Mucosa of descending colon (tissue), 3 donors: ENCODE results near the gene MEGF11. TPM values are rescaled to one million over a fixed set of nuclear protein-coding genes. Genes with fewer than 3 reads are reported as not detected.
A peak's percentile ranks its signal among the peaks of the same experiment; 100 is the strongest.
"Not testable (repeated sequence)": the region's sequence is repeated elsewhere in the genome, so short reads cannot be mapped to it uniquely, and the experiment has no call there.

Experiments
- ATAC-seq: fragments of 200-7000 bp; cut with Tn5 transposase; one replicate; pipeline ENCODE4 v1.9.1; 2020; ENCODE audit warnings: mild to moderate bottlenecking, moderate library complexity
- DNase-seq, 3 donors: peaks; one replicate each; pipeline ENCODE4 v3.0.0-alpha.2; 2020
- H3K36me3 ChIP-seq: fragments of 200-600 bp; one replicate; pipeline ENCODE4 v1.8.0; 2021; ENCODE audit warnings: low read depth, mild to moderate bottlenecking
- H3K4me1 ChIP-seq: fragments of 200-600 bp; one replicate; pipeline ENCODE4 v1.8.0; 2021; ENCODE audit warnings: low read depth, mild to moderate bottlenecking
- H3K4me3 ChIP-seq: fragments of 200-600 bp; one replicate; pipeline ENCODE4 v1.8.0; 2021; ENCODE audit warnings: mild to moderate bottlenecking
- H3K9me3 ChIP-seq: fragments of 200-600 bp; one replicate; pipeline ENCODE4 v1.8.0; 2021; ENCODE audit warnings: mild to moderate bottlenecking
- CTCF ChIP-seq: fragments of 200-600 bp; IDR thresholded peaks from one replicate; pipeline ENCODE4 v1.8.0; 2022; ENCODE audit warnings: antibody characterized with exemption, mild to moderate bottlenecking
- intact Hi-C, 2 donors: fragments of 100-400 bp; cut with DNase I in 1 of 2; cut with micrococcal nuclease in 1 of 2; formaldehyde crosslinking; loops; one replicate each; pipeline versions ENCODE4 v1.11.0 to v1.11.1; 2022; cut with DNase I, micrococcal nuclease
- total RNA-seq, 3 donors: library from RNA; stranded (reverse); fragmentation: NEBNext Ultra II Directional in 2 of 3; extraction: Animal tissue kit (Norgen Biotek cat#: 25700) in 2 of 3; gene quantifications; one replicate each; pipeline versions ENCODE4 v1.2.1 to v1.2.4, GENCODE V29; 2021 to 2023
- donor health status: DM: no; HTN: no; CAD: no; lungs with moderate emphysema.
- donor health status: DM: no; HTN: no; CAD: no.
- donor health status: DM: no; HTN: yes; CAD: no.

MEGF11 gene
- total RNA-seq, 3 donors from 2014 or later = 0.12 to 0.29 (median 0.19) TPM

GRCh38 chr15:66269326-66270090 is 16.0 kb upstream of the MEGF11 start:
- H3K36me3 ChIP-seq = no peaks in the 10 kb centered on the region
- H3K9me3 ChIP-seq = no peaks in the 10 kb centered on the region
- intact Hi-C loops = no loop called here
- H3K4me1 ChIP-seq = no peaks in the 10 kb centered on the region
- peak in 1 of 3 donors; percentile 68 for DNase-seq
- no peak overlapping the region for H3K4me3 ChIP-seq
- peak; percentile 99 for ATAC-seq
- no peak for TF ChIP-seq CTCF

- TF ChIP-seq CTCF = no peak
- no peak for ATAC-seq
- intact Hi-C loops = no loop called here
- H3K9me3 ChIP-seq = no peaks in the 10 kb centered on the region
- DNase-seq = no peak
- no peak overlapping the region for H3K4me3 ChIP-seq
- no peaks in the 10 kb centered on the region for H3K4me1 ChIP-seq
- H3K36me3 ChIP-seq = no peaks in the 10 kb centered on the region
Measured at GRCh38 chr15:66264859-66265513, 11.4 kb upstream of the MEGF11 start.

- H3K36me3 ChIP-seq, H3K9me3 ChIP-seq, intact Hi-C loops, H3K4me1 ChIP-seq, DNase-seq, H3K4me3 ChIP-seq, ATAC-seq: not testable (repeated sequence)
Measured at GRCh38 chr15:66262837-66263236, 9.3 kb upstream of the MEGF11 start.

GRCh38 chr15:66261056-66261455 is 7.5 kb upstream of the MEGF11 start:
- TF ChIP-seq CTCF = no peak
- ATAC-seq (no peak), DNase-seq (no peak)
- no peaks in the 10 kb centered on the region for H3K9me3 ChIP-seq
- intact Hi-C loops = no loop called here
- no peak overlapping the region for H3K4me3 ChIP-seq
- H3K36me3 ChIP-seq = no peaks in the 10 kb centered on the region
- H3K4me1 ChIP-seq = no peaks in the 10 kb centered on the region

- no peak for TF ChIP-seq CTCF
- ATAC-seq = no peak
Measured at GRCh38 chr15:66256692-66257091, 3.1 kb upstream of the MEGF11 start.

GRCh38 chr15:66254951-66255676 is 1.6 kb upstream of the MEGF11 start:
- intact Hi-C loops = no loop called here
- ATAC-seq (no peak), DNase-seq (no peak)
- TF ChIP-seq CTCF = no peak
- Histone ChIP-seq H3K4me1 (peaks cover 26% of the 10 kb centered on the region), H3K36me3 (no peaks in the 10 kb centered on the region), H3K9me3 (no peaks in the 10 kb centered on the region), H3K4me3 (no peak overlapping the region)

More at GRCh38 chr15:66256692-66257091, 3.1 kb upstream of the MEGF11 start:
- H3K9me3 ChIP-seq = no peaks in the 10 kb centered on the region
- no peaks in the 10 kb centered on the region for H3K36me3 ChIP-seq
- intact Hi-C loops = no loop called here
- DNase-seq = no peak
- H3K4me1 ChIP-seq = peaks cover 26% of the 10 kb centered on the region
- no peak overlapping the region for H3K4me3 ChIP-seq
